Measurements from ENCODE around the gene IFNL3. TPM values are rescaled to one million over a fixed set of nuclear protein-coding genes. Genes with fewer than 3 reads are reported as not detected.
"Not testable (repeated sequence)": the region's sequence is repeated elsewhere in the genome, so short reads cannot be mapped to it uniquely, and the experiment has no call there.

IFNL3 gene
- total RNA-seq, 4 donors from 2014 or later: not detected

GRCh38 chr19:39224910-39225309 is 19.9 kb downstream of the IFNL3 start:
- in situ Hi-C loops (cut with MboI; ENCODE audit: low sequenced_read_pairs in 4 of 4): no loop called here
- no peak for DNase-seq
- no peak for TF ChIP-seq POLR2A (IDR thresholded peaks at IDR 0.05)
- TF ChIP-seq CTCF (IDR thresholded peaks at IDR 0.05 in 4 of 5, conservative IDR thresholded peaks at IDR 0.05 in 1 of 5): no peak
- Histone ChIP-seq H3K9me3 (no peaks in the 10 kb centered on the region), H3K4me3 (no peak overlapping the region), H3K27ac (no peak overlapping the region), H3K36me3 (no peaks in the 10 kb centered on the region), H3K27me3 (peaks cover 0 to 9% (median 3%) of the 10 kb centered on the region in 3 donors), H3K4me1 (no peaks in the 10 kb centered on the region)
- intact Hi-C loops (cut with DNase I; ENCODE audit: low total_unique reads): no loop called here
- no peak for ATAC-seq

GRCh38 chr19:39223703-39224279 is 21.0 kb downstream of the IFNL3 start:
- ATAC-seq (no peak), DNase-seq (no peak)
- TF ChIP-seq POLR2A (IDR thresholded peaks at IDR 0.05): no peak
- no peak for TF ChIP-seq CTCF (IDR thresholded peaks at IDR 0.05 in 4 of 5, conservative IDR thresholded peaks at IDR 0.05 in 1 of 5)
- H3K36me3 ChIP-seq: no peaks in the 10 kb centered on the region
- H3K27me3 ChIP-seq: peaks cover 0 to 9% (median 3%) of the 10 kb centered on the region in 3 donors
- H3K4me3 ChIP-seq: no peak overlapping the region
- H3K4me1 ChIP-seq: no peaks in the 10 kb centered on the region
- H3K9me3 ChIP-seq: no peaks in the 10 kb centered on the region
- intact Hi-C loops (cut with DNase I; ENCODE audit: low total_unique reads): no loop called here
- no peak overlapping the region for H3K27ac ChIP-seq
- in situ Hi-C loops (cut with MboI; ENCODE audit: low sequenced_read_pairs in 4 of 4): no loop called here

- in situ Hi-C loops (cut with MboI; ENCODE audit: low sequenced_read_pairs in 4 of 4); H3K4me3 ChIP-seq; intact Hi-C loops (cut with DNase I; ENCODE audit: low total_unique reads); ATAC-seq; DNase-seq; H3K9me3 ChIP-seq; H3K36me3 ChIP-seq; H3K27ac ChIP-seq; H3K4me1 ChIP-seq: not testable (repeated sequence)
- H3K27me3 ChIP-seq: peaks cover 0 to 15% (median 9%) of the 10 kb centered on the region in 3 donors
Measured at GRCh38 chr19:39219108-39219507, 25.7 kb downstream of the IFNL3 start.

GRCh38 chr19:39218230-39219007 is 26.4 kb downstream of the IFNL3 start:
- intact Hi-C loops (cut with DNase I; ENCODE audit: low total_unique reads): no loop called here

More at GRCh38 chr19:39218230-39219007, 26.4 kb downstream of the IFNL3 start:
- H3K9me3 ChIP-seq: no peaks in the 10 kb centered on the region
- in situ Hi-C loops (cut with MboI; ENCODE audit: low sequenced_read_pairs in 4 of 4): no loop called here
- H3K36me3 ChIP-seq: no peaks in the 10 kb centered on the region
- H3K27ac ChIP-seq: no peak overlapping the region
- H3K4me1 ChIP-seq: no peaks in the 10 kb centered on the region
- H3K4me3 ChIP-seq: no peak overlapping the region
- peaks cover 0 to 11% (median 9%) of the 10 kb centered on the region in 3 donors for H3K27me3 ChIP-seq
- no peak for ATAC-seq
- TF ChIP-seq CTCF (IDR thresholded peaks at IDR 0.05 in 4 of 5, conservative IDR thresholded peaks at IDR 0.05 in 1 of 5): no peak
- TF ChIP-seq POLR2A (IDR thresholded peaks at IDR 0.05): no peak
- DNase-seq: no peak

Data from gastrocnemius medialis (tissue), 4 donors.